A673 (cell line): ENCODE results near the gene HSF5. TPM values are rescaled to one million over a fixed set of nuclear protein-coding genes. Genes with fewer than 3 reads are reported as not detected.
A peak's percentile ranks its signal among the peaks of the same experiment; 100 is the strongest.

Experiments
- BruUV-seq: library from RNA; stranded (reverse); fragments of 400-500 nt; replicated peaks from 2 replicates; lab custom pipeline; 2021; lab: Mats Ljungman, UMichigan
- CTCF ChIA-PET: fragments of 300-600 bp; sonication (Branson Sonifier 250); formaldehyde crosslinking; loops from one replicate; lab custom pipeline; 2022; ENCODE audit warnings: antibody characterized with exemption; lab: Charles Lee
- POLR2A ChIA-PET: fragments of 300-600 bp; sonication (Branson Sonifier 250); formaldehyde crosslinking; loops from one replicate; lab custom pipeline; 2022; ENCODE audit warnings: antibody characterized with exemption; ENCODE audit not compliant: low non-redundant PET; lab: Charles Lee
- DNase-seq: peaks from one replicate; pipeline ENCODE4 v3.0.0-alpha.2; 2015; ENCODE audit warnings: low spot score
- H3K27ac ChIP-seq: fragments of 200-600 bp; sonication (generic); 2 replicates; pipeline ENCODE4 v1.5.1; 2016; ENCODE audit warnings: mixed run types, low read depth, mild to moderate bottlenecking, mixed read lengths, antibody characterized with exemption, low read length; ENCODE audit not compliant: poor library complexity, severe bottlenecking
- H3K27me3 ChIP-seq: fragments of 200-600 bp; sonication (generic); replicated peaks from 2 replicates; pipeline ENCODE4 v1.6.1; 2017; ENCODE audit warnings: mixed run types, low read depth, mild to moderate bottlenecking, mixed read lengths, antibody characterized with exemption, low read length; ENCODE audit not compliant: insufficient read depth, poor library complexity
- H3K36me3 ChIP-seq: fragments of 200-600 bp; sonication (generic); 2 replicates; pipeline ENCODE4 v1.6.1; 2016; ENCODE audit warnings: mixed run types, mild to moderate bottlenecking, mixed read lengths, antibody characterized with exemption, low read length; ENCODE audit not compliant: insufficient read depth, poor library complexity, severe bottlenecking
- H3K4me1 ChIP-seq: fragments of 200-600 bp; sonication (generic); 2 replicates; pipeline ENCODE4 v1.6.1; 2017; ENCODE audit warnings: mixed run types, mild to moderate bottlenecking, mixed read lengths, antibody characterized with exemption, low read length; ENCODE audit not compliant: insufficient read depth, poor library complexity, severe bottlenecking
- H3K4me3 ChIP-seq: fragments of 200-600 bp; sonication (generic); 2 replicates; pipeline ENCODE4 v1.5.1; 2016; ENCODE audit warnings: low read depth, mixed run types, mild to moderate bottlenecking, mixed read lengths, low read length; ENCODE audit not compliant: poor library complexity, severe bottlenecking
- H3K9me3 ChIP-seq: fragments of 200-600 bp; sonication (generic); 2 replicates; pipeline ENCODE4 v1.6.1; 2016; ENCODE audit warnings: mixed run types, low read depth, mild to moderate bottlenecking, mixed read lengths, antibody characterized with exemption, low read length; ENCODE audit not compliant: poor library complexity, severe bottlenecking
- EZH2 ChIP-seq: fragments of 200-600 bp; sonication (generic); IDR thresholded peaks from 2 replicates; pipeline ENCODE4 v1.6.1; 2017; ENCODE audit warnings: borderline replicate concordance, low read depth, mild to moderate bottlenecking, mixed read lengths, antibody characterized with exemption, low read length; ENCODE audit not compliant: poor library complexity, severe bottlenecking
- intact Hi-C: fragments of 100-400 bp; cut with micrococcal nuclease; formaldehyde crosslinking; loops from one replicate; pipeline ENCODE4 v1.10.0; 2022; ENCODE audit not compliant: unreplicated experiment
- total RNA-seq: library from RNA; stranded (reverse); gene quantifications from 2 replicates; pipeline ENCODE4 v1.2.3, GENCODE V29; 2021
- TF ChIP-seq, protein P1 (sequence below): fragments of 300-800, 200-600 bp; sonication (generic); conservative IDR thresholded peaks from 2 replicates; pipeline ENCODE4 v1.5.1; 2017; ENCODE audit warnings: low read depth, mild to moderate bottlenecking, antibody characterized with exemption, low read length, moderate library complexity, mixed read lengths

The HSF5 gene
- total RNA-seq, 1 experiment from 2014 or later, result 0.06 TPM

DNA sequence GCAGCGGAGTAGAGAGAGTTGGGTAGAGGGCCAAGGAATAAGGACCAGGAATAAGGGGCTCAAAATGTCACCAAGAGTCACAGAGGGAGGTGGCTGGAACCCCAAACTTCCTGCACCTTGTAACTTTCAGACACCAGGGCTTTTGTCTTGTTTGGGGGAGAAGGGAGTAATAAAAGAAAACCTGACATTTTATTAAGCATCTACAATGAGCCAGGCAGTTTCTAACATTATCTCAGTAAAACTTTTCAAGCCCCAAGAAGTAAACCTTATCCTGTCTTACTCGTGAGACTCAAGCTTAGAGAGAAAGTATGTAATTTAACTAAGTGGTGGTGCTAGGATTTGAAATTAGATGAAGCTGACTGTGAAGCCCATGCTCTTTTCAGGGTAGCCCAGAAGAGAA lies 27.1 kb upstream of the HSF5 start:
- peaks cover 20% of the 10 kb centered on the region for H3K4me1 ChIP-seq
- DNase-seq, result no peak
- peak overlapping the region; percentile 83 for H3K4me3 ChIP-seq
- no peaks in the 10 kb centered on the region for H3K27me3 ChIP-seq
- H3K9me3 ChIP-seq, result no peaks in the 10 kb centered on the region
- BruUV-seq, result no TSS peak
- TF ChIP-seq EZH2, result no peak
- TF ChIP-seq, protein P1, sequence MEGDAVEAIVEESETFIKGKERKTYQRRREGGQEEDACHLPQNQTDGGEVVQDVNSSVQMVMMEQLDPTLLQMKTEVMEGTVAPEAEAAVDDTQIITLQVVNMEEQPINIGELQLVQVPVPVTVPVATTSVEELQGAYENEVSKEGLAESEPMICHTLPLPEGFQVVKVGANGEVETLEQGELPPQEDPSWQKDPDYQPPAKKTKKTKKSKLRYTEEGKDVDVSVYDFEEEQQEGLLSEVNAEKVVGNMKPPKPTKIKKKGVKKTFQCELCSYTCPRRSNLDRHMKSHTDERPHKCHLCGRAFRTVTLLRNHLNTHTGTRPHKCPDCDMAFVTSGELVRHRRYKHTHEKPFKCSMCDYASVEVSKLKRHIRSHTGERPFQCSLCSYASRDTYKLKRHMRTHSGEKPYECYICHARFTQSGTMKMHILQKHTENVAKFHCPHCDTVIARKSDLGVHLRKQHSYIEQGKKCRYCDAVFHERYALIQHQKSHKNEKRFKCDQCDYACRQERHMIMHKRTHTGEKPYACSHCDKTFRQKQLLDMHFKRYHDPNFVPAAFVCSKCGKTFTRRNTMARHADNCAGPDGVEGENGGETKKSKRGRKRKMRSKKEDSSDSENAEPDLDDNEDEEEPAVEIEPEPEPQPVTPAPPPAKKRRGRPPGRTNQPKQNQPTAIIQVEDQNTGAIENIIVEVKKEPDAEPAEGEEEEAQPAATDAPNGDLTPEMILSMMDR, result no peak
- POLR2A ChIA-PET, result interaction anchor here (0.6 kb wide), 1 partner anchor 55 kb away, joined by 9 read pairs; no protein-coding TSS in a partner anchor
- CTCF ChIA-PET, result no interaction called here
- peaks cover 26% of the 10 kb centered on the region for H3K36me3 ChIP-seq
- intact Hi-C loops, result loop anchor here (10.0 kb wide), 2 partner anchors 180 to 640 kb away; partner anchors contain the start of genes PRR11, RAD51C, SKA2 and TEX14
- peak overlapping the region; percentile 18 for H3K27ac ChIP-seq

DNA sequence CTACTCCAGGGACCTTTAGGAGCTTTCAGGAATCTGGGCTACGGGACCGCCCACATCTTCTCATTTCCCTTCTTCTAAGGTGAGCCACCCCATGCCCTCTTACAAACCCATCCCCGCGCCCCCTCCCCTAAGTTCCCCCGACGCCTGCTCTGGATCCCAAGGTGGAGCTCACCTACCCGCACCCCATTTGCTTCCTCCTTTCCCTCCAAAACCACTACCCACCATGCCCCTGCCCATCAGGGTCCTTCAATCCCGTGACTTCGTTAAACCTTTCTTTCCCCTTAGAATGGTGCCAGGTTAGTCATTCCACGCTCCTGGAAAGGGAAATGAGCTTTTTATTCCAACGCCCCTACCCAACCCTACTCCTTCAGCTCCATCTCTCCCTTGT lies 26.6 kb upstream of the HSF5 start:
- H3K27me3 ChIP-seq, result no peaks in the 10 kb centered on the region
- H3K4me3 ChIP-seq, result peak overlapping the region; percentile 83
- peaks cover 20% of the 10 kb centered on the region for H3K4me1 ChIP-seq
- DNase-seq, result no peak
- BruUV-seq, result no TSS peak
- no peaks in the 10 kb centered on the region for H3K9me3 ChIP-seq
- intact Hi-C loops, result loop anchor here (10.0 kb wide), 2 partner anchors 180 to 640 kb away; partner anchors contain the start of genes PRR11, RAD51C, SKA2 and TEX14
- peak overlapping the region; percentile 80 for H3K27ac ChIP-seq
- TF ChIP-seq, protein P1, result no peak
- TF ChIP-seq EZH2, result no peak
- POLR2A ChIA-PET, result interaction anchor here (0.6 kb wide), 1 partner anchor 55 kb away, joined by 9 read pairs; no protein-coding TSS in a partner anchor
- peaks cover 31% of the 10 kb centered on the region for H3K36me3 ChIP-seq
- CTCF ChIA-PET, result no interaction called here

DNA sequence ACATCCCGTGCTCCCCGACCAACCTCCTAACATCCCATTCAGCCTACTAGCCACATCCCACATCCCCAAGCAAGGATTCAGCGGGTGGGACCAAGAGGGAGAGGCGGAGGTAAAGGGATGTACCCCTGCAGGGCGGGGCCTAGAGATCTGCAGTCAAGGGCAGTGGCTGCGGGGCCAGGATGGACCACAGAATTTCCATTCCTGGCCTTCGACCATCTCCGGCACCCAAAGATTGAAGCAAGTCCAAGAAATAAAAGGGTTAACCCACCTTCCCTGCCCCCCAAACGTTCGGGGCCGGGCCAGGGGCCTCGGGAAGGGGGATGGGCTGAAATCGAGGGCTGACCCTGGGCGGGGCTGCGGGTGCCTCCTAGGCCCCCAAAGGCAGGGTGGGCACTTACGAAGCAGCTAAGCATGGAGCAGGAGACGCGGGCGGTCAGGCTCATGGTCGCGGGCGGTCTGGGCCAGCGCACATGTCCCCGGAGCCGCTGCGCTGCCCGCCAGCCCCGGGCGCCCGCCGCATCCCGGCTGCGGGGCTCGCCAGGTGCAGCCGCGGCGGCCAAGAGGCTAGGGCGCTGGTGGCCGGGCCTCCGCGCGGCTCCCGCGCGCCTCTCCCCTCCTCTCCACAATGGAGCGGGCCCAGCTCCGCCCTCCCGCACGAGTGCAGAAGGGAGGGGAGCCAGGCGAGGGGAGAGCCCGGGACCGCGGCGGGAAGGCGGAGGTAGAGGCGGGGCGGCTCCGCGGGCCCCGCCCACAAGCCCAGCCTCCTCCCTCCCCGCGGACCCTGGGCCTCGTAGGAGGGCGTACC lies 26.0 kb upstream of the HSF5 start, which contains the start of gene MTMR4:
Gene MTMR4 (minus strand): TSS at position 674 of the 805 bp plus-strand sequence. CDS start 231 bp downstream, at position 443.
- peaks cover 37% of the 10 kb centered on the region for H3K36me3 ChIP-seq
- peak within 1 kb of the TSS; percentile 83 for H3K4me3 ChIP-seq
- POLR2A ChIA-PET, result no interaction called here
- BruUV-seq, result no TSS peak
- no peaks in the 10 kb centered on the region for H3K27me3 ChIP-seq
- peak within 1 kb of the TSS; percentile 80 for H3K27ac ChIP-seq
- CTCF ChIA-PET, result no interaction called here
- intact Hi-C loops, result loop anchor here (10.0 kb wide), 2 partner anchors 181 to 641 kb away; partner anchors contain the start of genes PRR11, RAD51C, SKA2 and TEX14
- DNase-seq, result peak; percentile 93
- H3K4me1 ChIP-seq, result peaks cover 20% of the 10 kb centered on the region
- TF ChIP-seq, protein P1, result no peak
- TF ChIP-seq EZH2, result no peak
- no peaks in the 10 kb centered on the region for H3K9me3 ChIP-seq
